Keratinocyte (primary cell): ENCODE data around the gene ADRA2C. TPM values are rescaled to one million over a fixed set of nuclear protein-coding genes. Genes with fewer than 3 reads are reported as not detected.

Experiments
- DNase-seq: peaks from one replicate; pipeline ENCODE4 v3.0.0-alpha.2; 2011; ENCODE audit warnings: low read depth, missing footprints, low spot score
- FAIRE-seq: peaks from 2 replicates; lab custom pipeline; 2011; peaks lifted over from hg19 to GRCh38; lab: Jason Lieb, UNC
- H2AFZ ChIP-seq: 2 replicates; pipeline ENCODE4 v1.6.0; 2012; ENCODE audit warnings: low read length, control low read depth, inconsistent platforms; ENCODE audit not compliant: control insufficient read depth
- H3K27ac ChIP-seq: 2 replicates; pipeline ENCODE4 v1.5.1; 2011; ENCODE audit warnings: low read length; ENCODE audit not compliant: control insufficient read depth, insufficient read depth
- H3K27me3 ChIP-seq: 3 replicates; pipeline ENCODE4 v1.6.0; 2011; ENCODE audit warnings: low read length; ENCODE audit not compliant: control insufficient read depth, insufficient read depth; ENCODE audit errors: extremely low read depth
- H3K36me3 ChIP-seq, 2 experiments: 2 replicates in 1 of 2; 3 replicates in 1 of 2; pipeline ENCODE4 v1.5.1; 2011; ENCODE audit warnings: low read length in 2 of 2, mild to moderate bottlenecking in 1 of 2; ENCODE audit not compliant: control insufficient read depth in 2 of 2, insufficient read depth in 2 of 2; ENCODE audit errors: extremely low read depth in 1 of 2
- H3K4me1 ChIP-seq: 3 replicates; pipeline ENCODE4 v1.5.1; 2011; ENCODE audit warnings: low read length; ENCODE audit not compliant: control insufficient read depth, insufficient read depth; ENCODE audit errors: extremely low read depth
- H3K4me2 ChIP-seq: 3 replicates; pipeline ENCODE4 v1.6.0; 2011; ENCODE audit warnings: low read depth, low read length; ENCODE audit not compliant: control insufficient read depth, insufficient read depth; ENCODE audit errors: extremely low read depth
- H3K4me3 ChIP-seq, 3 experiments: fragments of 200-600 bp in 1 of 3; sonication (generic) in 1 of 3; 2 replicates in 2 of 3; 3 replicates in 1 of 3; pipeline ENCODE4 v1.5.1; 2011 to 2016; ENCODE audit warnings: low read length in 3 of 3, mild to moderate bottlenecking in 3 of 3, control low read depth in 2 of 3, inconsistent platforms in 1 of 3, low read depth in 1 of 3, mixed read lengths in 1 of 3, mixed run types in 1 of 3, moderate library complexity in 1 of 3; ENCODE audit not compliant: control insufficient read depth in 2 of 3, insufficient read depth in 2 of 3; ENCODE audit errors: extremely low read depth in 1 of 3
- H3K79me2 ChIP-seq: 2 replicates; pipeline ENCODE4 v1.6.0; 2012; ENCODE audit warnings: low read length; ENCODE audit not compliant: control insufficient read depth, insufficient read depth
- H3K9ac ChIP-seq: 3 replicates; pipeline ENCODE4 v1.6.0; 2011; ENCODE audit warnings: low read length; ENCODE audit not compliant: control insufficient read depth, insufficient read depth; ENCODE audit errors: extremely low read depth
- H3K9me1 ChIP-seq: 3 replicates; pipeline ENCODE4 v1.6.0; 2011; ENCODE audit warnings: low read length; ENCODE audit not compliant: control insufficient read depth, insufficient read depth; ENCODE audit errors: extremely low read depth
- H3K9me3 ChIP-seq: 2 replicates; pipeline ENCODE4 v1.5.1; 2012; ENCODE audit warnings: low read depth, low read length; ENCODE audit not compliant: control insufficient read depth
- H4K20me1 ChIP-seq: 3 replicates; pipeline ENCODE4 v1.6.0; 2011; ENCODE audit warnings: low read length; ENCODE audit not compliant: control insufficient read depth, insufficient read depth; ENCODE audit errors: extremely low read depth
- CTCF ChIP-seq, 3 experiments: IDR thresholded peaks in 1 of 3; conservative IDR thresholded peaks in 1 of 3; optimal IDR thresholded peaks in 1 of 3; 2 replicates in 2 of 3; 3 replicates in 1 of 3; pipeline versions ENCODE3 to v1.5.1; 2011; ENCODE audit warnings: low read length in 3 of 3, mild to moderate bottlenecking in 3 of 3, moderate library complexity in 2 of 3, control low read depth in 1 of 3, inconsistent platforms in 1 of 3; ENCODE audit not compliant: insufficient read depth in 2 of 3; ENCODE audit errors: extremely low read depth in 1 of 3
- EZH2 ChIP-seq: IDR thresholded peaks from one replicate; pipeline ENCODE4 v1.6.1; 2012; ENCODE audit warnings: inconsistent platforms, mild to moderate bottlenecking, low read length, moderate library complexity
- dilution Hi-C: fragments of 300-500 bp; cut with MboI; formaldehyde crosslinking; loops from one replicate; pipeline ENCODE4 v1.7.0; 2020; ENCODE audit warnings: low sequenced_read_pairs; ENCODE audit not compliant: extremely low pct_ligation_motif_present
- polyA plus RNA-seq, 5 experiments: library from polyadenylated mRNA; depleted of rRNA in 3 of 5; stranded (reverse) in 3 of 5; stranded (forward) in 1 of 5; unstranded in 1 of 5; fragments of >200 nt; gene quantifications; 1 replicate in 1 of 5; 2 replicates in 3 of 5; 3 replicates in 1 of 5; pipeline versions ENCODE4 v1.2.1 to v1.2.3, GENCODE V29; 2011 to 2012; ENCODE audit warnings: missing spikeins in 2 of 5, low read depth in 1 of 5, low replicate concordance in 1 of 5

ADRA2C gene
- polyA plus RNA-seq, 1 donor (not counting 4 experiments of a cell fraction or from before 2014, with no cell fraction given): 0.05 TPM

- Histone ChIP-seq H4K20me1 (no peaks in the 10 kb centered on the region), H3K27me3 (peaks cover 54% of the 10 kb centered on the region)
- no peak for FAIRE-seq
Measured at GRCh38 chr4:3768842-3769641, 2.9 kb downstream of the ADRA2C start.

GRCh38 chr4:3769642-3770184 lies 3.5 kb downstream of the ADRA2C start:
- FAIRE-seq (no peak), DNase-seq (no peak)
- no peak overlapping the region for H2AFZ ChIP-seq
- H3K9me3 ChIP-seq: peaks cover 5% of the 10 kb centered on the region
- dilution Hi-C loops: no loop called here
- no peak overlapping the region for H3K9ac ChIP-seq
- no peaks in the 10 kb centered on the region for H4K20me1 ChIP-seq
- H3K4me3 ChIP-seq: no peak overlapping the region
- TF ChIP-seq CTCF (optimal IDR thresholded peaks at IDR 0.05 in 1 of 3, IDR thresholded peaks at IDR 0.05 in 1 of 3, conservative IDR thresholded peaks at IDR 0.05 in 1 of 3; ENCODE audit: extremely low read depth in 1 of 3, insufficient read depth in 2 of 3, low read length in 3 of 3) (no peak), EZH2 (no peak)
- no peak overlapping the region for H3K27ac ChIP-seq
- no peaks in the 10 kb centered on the region for H3K79me2 ChIP-seq
- no peaks in the 10 kb centered on the region for H3K36me3 ChIP-seq
- no peaks in the 10 kb centered on the region for H3K4me1 ChIP-seq
- no peak overlapping the region for H3K4me2 ChIP-seq
- peaks cover 48% of the 10 kb centered on the region for H3K27me3 ChIP-seq
- no peaks in the 10 kb centered on the region for H3K9me1 ChIP-seq

More at GRCh38 chr4:3768842-3769641, 2.9 kb downstream of the ADRA2C start:
- TF ChIP-seq CTCF (optimal IDR thresholded peaks at IDR 0.05 in 1 of 3, IDR thresholded peaks at IDR 0.05 in 1 of 3, conservative IDR thresholded peaks at IDR 0.05 in 1 of 3; ENCODE audit: extremely low read depth in 1 of 3, insufficient read depth in 2 of 3, low read length in 3 of 3) (no peak), EZH2 (no peak)
- H3K4me1 ChIP-seq: no peaks in the 10 kb centered on the region
- no peaks in the 10 kb centered on the region for H3K9me1 ChIP-seq
- dilution Hi-C loops: no loop called here
- no peak overlapping the region for H3K4me3 ChIP-seq
- no peak overlapping the region for H3K9ac ChIP-seq
- no peak overlapping the region for H3K4me2 ChIP-seq
- H3K79me2 ChIP-seq: no peaks in the 10 kb centered on the region
- H2AFZ ChIP-seq: no peak overlapping the region
- no peaks in the 10 kb centered on the region for H3K36me3 ChIP-seq
- no peak for DNase-seq
- H3K9me3 ChIP-seq: peaks cover 5% of the 10 kb centered on the region
- no peak overlapping the region for H3K27ac ChIP-seq
